Measurements from ENCODE around the gene EFCC1. TPM values are rescaled to one million over a fixed set of nuclear protein-coding genes. Genes with fewer than 3 reads are reported as not detected.

The EFCC1 gene
- total RNA-seq, 1 experiment from 2014 or later = 0.08 TPM

- H3K27ac ChIP-seq = no peak overlapping the region
- DNase-seq = no peak
- no peaks in the 10 kb centered on the region for H3K27me3 ChIP-seq
- H3K4me1 ChIP-seq = peaks cover 10% of the 10 kb centered on the region
- H3K4me3 ChIP-seq = no peak overlapping the region
- no peaks in the 10 kb centered on the region for H3K36me3 ChIP-seq
- no peaks in the 10 kb centered on the region for H3K9me3 ChIP-seq (replicated peaks)
Measured at GRCh38 chr3:128988286-128988685, 12.8 kb upstream of the EFCC1 start.

GRCh38 chr3:128991355-128991895 lies 9.7 kb upstream of the EFCC1 start:
- no peak for DNase-seq
- Histone ChIP-seq H3K36me3 (no peaks in the 10 kb centered on the region), H3K4me1 (no peaks in the 10 kb centered on the region), H3K9me3 (replicated peaks) (no peaks in the 10 kb centered on the region), H3K4me3 (no peak overlapping the region), H3K27ac (no peak overlapping the region), H3K27me3 (no peaks in the 10 kb centered on the region)

- H3K9me3 ChIP-seq (replicated peaks) = peaks cover 7% of the 10 kb centered on the region; the same call in 1 of the 2 replicates
- no peaks in the 10 kb centered on the region for H3K27me3 ChIP-seq
- no peak overlapping the region for H3K27ac ChIP-seq
- DNase-seq = no peak
- H3K4me1 ChIP-seq = no peaks in the 10 kb centered on the region
- H3K4me3 ChIP-seq = no peak overlapping the region
- H3K36me3 ChIP-seq = no peaks in the 10 kb centered on the region
Measured at GRCh38 chr3:128992926-128993460, 8.1 kb upstream of the EFCC1 start.

GRCh38 chr3:128993461-128994172 lies 7.5 kb upstream of the EFCC1 start, which contains the start of gene CFAP92:
Gene CFAP92 (minus strand): TSS chr3:128994076. CDS start chr3:128993304, 772 bp downstream.
- Histone ChIP-seq H3K4me1 (no peaks in the 10 kb centered on the region), H3K4me3 (no peak within 1 kb of the TSS), H3K9me3 (replicated peaks) (peaks cover 7% of the 10 kb centered on the region; the same call in 1 of the 2 replicates), H3K27me3 (no peaks in the 10 kb centered on the region), H3K36me3 (no peaks in the 10 kb centered on the region), H3K27ac (no peak within 1 kb of the TSS)
- peak; percentile 32 to 40 for DNase-seq

- no peak overlapping the region for H3K4me3 ChIP-seq
- no peak overlapping the region for H3K27ac ChIP-seq
- DNase-seq = no peak
- no peaks in the 10 kb centered on the region for H3K27me3 ChIP-seq
- peaks cover 7% of the 10 kb centered on the region; the same call in 1 of the 2 replicates for H3K9me3 ChIP-seq (replicated peaks)
- H3K4me1 ChIP-seq = no peaks in the 10 kb centered on the region
- H3K36me3 ChIP-seq = no peaks in the 10 kb centered on the region
Measured at GRCh38 chr3:128994173-128994512, 7.0 kb upstream of the EFCC1 start.

- no peak for DNase-seq
- Histone ChIP-seq H3K4me1 (no peaks in the 10 kb centered on the region), H3K36me3 (no peaks in the 10 kb centered on the region), H3K4me3 (no peak overlapping the region), H3K27me3 (no peaks in the 10 kb centered on the region), H3K27ac (no peak overlapping the region), H3K9me3 (replicated peaks) (peaks cover 7% of the 10 kb centered on the region; the same call in 1 of the 2 replicates)
Measured at GRCh38 chr3:128994581-128995546, 6.2 kb upstream of the EFCC1 start.

- Histone ChIP-seq H3K27ac (no peak overlapping the region), H3K9me3 (replicated peaks) (peaks cover 7% of the 10 kb centered on the region; the same call in 1 of the 2 replicates), H3K36me3 (no peaks in the 10 kb centered on the region), H3K4me1 (no peaks in the 10 kb centered on the region), H3K27me3 (no peaks in the 10 kb centered on the region), H3K4me3 (no peak overlapping the region)
- DNase-seq = no peak
Measured at GRCh38 chr3:128995737-128996136, 5.4 kb upstream of the EFCC1 start.

- Histone ChIP-seq H3K9me3 (replicated peaks) (peaks cover 7% of the 10 kb centered on the region; the same call in 1 of the 2 replicates), H3K27me3 (no peaks in the 10 kb centered on the region), H3K4me1 (no peaks in the 10 kb centered on the region), H3K4me3 (no peak overlapping the region), H3K27ac (no peak overlapping the region), H3K36me3 (no peaks in the 10 kb centered on the region)
- no peak for DNase-seq
Measured at GRCh38 chr3:128996200-128996599, 4.9 kb upstream of the EFCC1 start.

- no peaks in the 10 kb centered on the region for H3K27me3 ChIP-seq
Measured at GRCh38 chr3:128996726-128997125, 4.4 kb upstream of the EFCC1 start.

GRCh38 chr3:128997486-128998133 lies 3.5 kb upstream of the EFCC1 start:
- H3K27ac ChIP-seq = no peak overlapping the region
- peaks cover 7% of the 10 kb centered on the region; the same call in 1 of the 2 replicates for H3K9me3 ChIP-seq (replicated peaks)
- no peak for DNase-seq

More at GRCh38 chr3:128996726-128997125, 4.4 kb upstream of the EFCC1 start:
- peaks cover 7% of the 10 kb centered on the region; the same call in 1 of the 2 replicates for H3K9me3 ChIP-seq (replicated peaks)
- H3K27ac ChIP-seq = no peak overlapping the region
- no peaks in the 10 kb centered on the region for H3K4me1 ChIP-seq
- no peak overlapping the region for H3K4me3 ChIP-seq
- H3K36me3 ChIP-seq = no peaks in the 10 kb centered on the region
- no peak for DNase-seq

GRCh38 chr3:128998561-128998960 lies 2.5 kb upstream of the EFCC1 start:
- Histone ChIP-seq H3K9me3 (replicated peaks) (peaks cover 7% of the 10 kb centered on the region; the same call in 1 of the 2 replicates), H3K27ac (no peak overlapping the region), H3K4me1 (no peaks in the 10 kb centered on the region), H3K36me3 (no peaks in the 10 kb centered on the region), H3K27me3 (no peaks in the 10 kb centered on the region), H3K4me3 (no peak overlapping the region)
- DNase-seq = no peak

More at GRCh38 chr3:128997486-128998133, 3.5 kb upstream of the EFCC1 start:
- H3K36me3 ChIP-seq = no peaks in the 10 kb centered on the region
- H3K4me3 ChIP-seq = no peak overlapping the region
- H3K4me1 ChIP-seq = no peaks in the 10 kb centered on the region
- no peaks in the 10 kb centered on the region for H3K27me3 ChIP-seq

- Histone ChIP-seq H3K9me3 (replicated peaks) (peaks cover 7% of the 10 kb centered on the region; the same call in 1 of the 2 replicates), H3K27ac (no peak overlapping the region), H3K4me3 (no peak overlapping the region), H3K4me1 (no peaks in the 10 kb centered on the region), H3K27me3 (no peaks in the 10 kb centered on the region), H3K36me3 (no peaks in the 10 kb centered on the region)
- DNase-seq = no peak
Measured at GRCh38 chr3:128999102-128999501, 2.0 kb upstream of the EFCC1 start.

- H3K27me3 ChIP-seq = no peaks in the 10 kb centered on the region
- H3K4me3 ChIP-seq = peak overlapping the region; percentile 50
- H3K36me3 ChIP-seq = no peaks in the 10 kb centered on the region
- no peak overlapping the region for H3K27ac ChIP-seq
- H3K9me3 ChIP-seq (replicated peaks) = peaks cover 7% of the 10 kb centered on the region; the same call in 1 of the 2 replicates
- DNase-seq = no peak
- H3K4me1 ChIP-seq = no peaks in the 10 kb centered on the region
Measured at GRCh38 chr3:129000742-129001100, 383 bp upstream of the EFCC1 start.
